HCT116 (cell line): Measurements from ENCODE around the gene KCTD1. TPM values are rescaled to one million over a fixed set of nuclear protein-coding genes. Genes with fewer than 3 reads are reported as not detected.

ENCODE experiments used
- ATAC-seq: fragments of 200-7000 bp; cut with Tn5 transposase; 2 replicates; pipeline ENCODE4 v1.9.1; 2020; ENCODE audit warnings: mild to moderate bottlenecking, moderate library complexity
- BruUV-seq: library from RNA; stranded (reverse); fragments of 400-500 nt; replicated peaks from 2 replicates; lab custom pipeline; 2021; lab: Mats Ljungman, UMichigan
- CTCF ChIA-PET: fragments of 300-600 bp; sonication (Branson Sonifier 250); formaldehyde crosslinking; loops from one replicate; lab custom pipeline; 2021; ENCODE audit warnings: antibody characterized with exemption; lab: Charles Lee
- POLR2A ChIA-PET: fragments of 300-600, 350-600 bp; sonication (Branson Sonifier 250); formaldehyde crosslinking; loops from one replicate; lab custom pipeline; 2021; ENCODE audit warnings: antibody characterized with exemption; lab: Charles Lee
- RAD21 ChIA-PET, 2 experiments: fragments of 300-600 bp; sonication (Branson Sonifier 250); formaldehyde crosslinking; loops; one replicate each; lab custom pipeline; 2023; ENCODE audit warnings: low total read pairs in 2 of 2; ENCODE audit not compliant: uncharacterized antibody in 2 of 2, unreplicated experiment in 2 of 2, low non-redundant PET in 1 of 2; lab: Charles Lee
- DNase-seq: peaks from one replicate; pipeline ENCODE4 v3.0.0-alpha.2; 2010; ENCODE audit warnings: low read depth, low spot score
- H2AFZ ChIP-seq: fragments of 200-600 bp; shearing (Covaris generic), sonication (generic); 2 replicates; pipeline ENCODE4 v1.6.1; 2017; ENCODE audit warnings: low read depth, mixed run types, mixed read lengths, antibody characterized with exemption, low read length; ENCODE audit not compliant: poor library complexity, severe bottlenecking
- H3K27ac ChIP-seq: 2 replicates; pipeline ENCODE4 v1.5.1; 2012; ENCODE audit warnings: low read depth, low read length
- H3K27me3 ChIP-seq: fragments of 200-600 bp; sonication (generic); 2 replicates; pipeline ENCODE4 v1.6.1; 2016; ENCODE audit warnings: mixed run types, low read length, mixed read lengths; ENCODE audit not compliant: insufficient read depth
- H3K36me3 ChIP-seq, 2 experiments: fragments of 200-500 bp in 1 of 2; fragments of 200-600 bp in 1 of 2; sonication (Bioruptor generic) in 1 of 2; sonication (generic) in 1 of 2; 2 replicates each; pipeline versions ENCODE4 v1.5.1 to v1.6.1; 2014 to 2016; ENCODE audit warnings: low read length in 2 of 2, inconsistent platforms in 1 of 2, mixed read lengths in 1 of 2, mixed run types in 1 of 2; ENCODE audit not compliant: insufficient read depth in 2 of 2, control insufficient read depth in 1 of 2
- H3K4me1 ChIP-seq, 2 experiments: fragments of 200-600 bp in 1 of 2; sonication (generic) in 1 of 2; 2 replicates each; pipeline versions ENCODE4 v1.5.1 to v1.6.1; 2012 to 2017; ENCODE audit warnings: low read length in 2 of 2, inconsistent platforms in 1 of 2, mild to moderate bottlenecking in 1 of 2, mixed read lengths in 1 of 2, mixed run types in 1 of 2, moderate library complexity in 1 of 2; ENCODE audit not compliant: insufficient read depth in 2 of 2, control insufficient read depth in 1 of 2
- H3K4me2 ChIP-seq: fragments of 200-600 bp; sonication (generic); 2 replicates; pipeline ENCODE4 v1.6.1; 2017; ENCODE audit warnings: mixed run types, low read length, mixed read lengths
- H3K4me3 ChIP-seq, 2 experiments: fragments of 200-600 bp in 1 of 2; sonication (generic) in 1 of 2; replicated peaks in 1 of 2; 2 replicates each; pipeline ENCODE4 v1.5.1; 2011 to 2016; ENCODE audit warnings: low read length in 2 of 2, control low read depth in 1 of 2, low read depth in 1 of 2, mild to moderate bottlenecking in 1 of 2, mixed read lengths in 1 of 2, mixed run types in 1 of 2
- H3K79me2 ChIP-seq: fragments of 200-600 bp; sonication (generic); 2 replicates; pipeline ENCODE4 v1.6.1; 2017; ENCODE audit warnings: mild to moderate bottlenecking, mixed run types, low read length, moderate library complexity, mixed read lengths; ENCODE audit not compliant: insufficient read depth
- H3K9ac ChIP-seq: fragments of 200-600 bp; sonication (generic); 2 replicates; pipeline ENCODE4 v1.6.1; 2016; ENCODE audit warnings: low read length, mixed read lengths
- H3K9me2 ChIP-seq: fragments of 200-600 bp; sonication (generic), shearing (Covaris generic); 2 replicates; pipeline ENCODE4 v1.6.1; 2017; ENCODE audit warnings: mixed run types, mild to moderate bottlenecking, moderate library complexity; ENCODE audit not compliant: insufficient read depth
- H3K9me3 ChIP-seq, 2 experiments: fragments of 200-500 bp in 1 of 2; fragments of 200-600 bp in 1 of 2; sonication (Bioruptor generic) in 1 of 2; sonication (generic) in 1 of 2; 2 replicates each; pipeline ENCODE4 v1.6.1; 2014 to 2017; ENCODE audit warnings: low read length in 2 of 2, mixed read lengths in 2 of 2, inconsistent platforms in 1 of 2, low read depth in 1 of 2, mild to moderate bottlenecking in 1 of 2, mixed run types in 1 of 2, moderate library complexity in 1 of 2; ENCODE audit not compliant: control insufficient read depth in 1 of 2, insufficient read depth in 1 of 2
- H4K20me1 ChIP-seq: fragments of 200-600 bp; sonication (generic), shearing (Covaris generic); 2 replicates; pipeline ENCODE4 v1.6.1; 2017; ENCODE audit warnings: mixed run types, mild to moderate bottlenecking, moderate library complexity; ENCODE audit not compliant: insufficient read depth
- CBX3 ChIP-seq: IDR thresholded peaks from 2 replicates; pipeline ENCODE4 v1.6.1; 2012; ENCODE audit warnings: low read depth
- CTCF ChIP-seq, 3 experiments: fragments of 200-600 bp in 1 of 3; sonication (generic) in 1 of 3; IDR thresholded peaks in 2 of 3; conservative IDR thresholded peaks in 1 of 3; 2 replicates each; pipeline ENCODE4 v1.5.1; 2012 to 2017; ENCODE audit warnings: low read depth in 2 of 3, low read length in 2 of 3, antibody characterized with exemption in 1 of 3, borderline replicate concordance in 1 of 3, control low read depth in 1 of 3, mild to moderate bottlenecking in 1 of 3, mixed read lengths in 1 of 3, mixed run types in 1 of 3, moderate library complexity in 1 of 3; ENCODE audit not compliant: insufficient read depth in 1 of 3
- EZH2phosphoT487 ChIP-seq: fragments of 200-600 bp; IDR thresholded peaks from 2 replicates; pipeline ENCODE4 v1.6.1; 2018; ENCODE audit warnings: antibody characterized with exemption, borderline replicate concordance
- JUND ChIP-seq: IDR thresholded peaks from 2 replicates; pipeline ENCODE4 v1.6.1; 2012
- SP1 ChIP-seq: IDR thresholded peaks from 2 replicates; pipeline ENCODE4 v1.6.1; 2012; ENCODE audit warnings: low read depth
- TCF7L2 ChIP-seq: IDR thresholded peaks from 2 replicates; pipeline ENCODE4 v1.7.0; 2011; ENCODE audit warnings: borderline replicate concordance, inconsistent platforms; ENCODE audit not compliant: insufficient read depth, insufficient read length; ENCODE audit errors: extremely low read depth
- ZBTB33 ChIP-seq: IDR thresholded peaks from 2 replicates; pipeline ENCODE4 v1.6.1; 2011; ENCODE audit warnings: mild to moderate bottlenecking, low read length, moderate library complexity; ENCODE audit not compliant: insufficient replicate concordance; ENCODE audit errors: extremely low read depth
- ZFX ChIP-seq: fragments of 450-650 bp; IDR thresholded peaks from 2 replicates; pipeline ENCODE4 v1.6.1; 2017
- ZNF274 ChIP-seq: fragments of 200-500 bp; sonication (Bioruptor generic); IDR thresholded peaks from 2 replicates; pipeline ENCODE4 v1.6.1; 2014; ENCODE audit warnings: mild to moderate bottlenecking, low read depth, low read length, inconsistent platforms
- intact Hi-C: fragments of 100-400 bp; cut with micrococcal nuclease; formaldehyde crosslinking; loops from 2 replicates; pipeline ENCODE4 v1.10.0; 2022
- total RNA-seq: library from RNA; stranded (reverse); gene quantifications from one replicate; pipeline ENCODE4 v1.2.1, GENCODE V29; 2021; ENCODE audit not compliant: unreplicated experiment

KCTD1 gene
- total RNA-seq, 1 experiment from 2014 or later = 16.8 TPM

GRCh38 chr18:26511339-26512071, 36.8 kb downstream of the KCTD1 start:
- DNase-seq (no peak), ATAC-seq (no peak)
- Histone ChIP-seq H3K27ac (no peak overlapping the region), H3K9me2 (no peaks in the 10 kb centered on the region), H3K9ac (no peak overlapping the region), H4K20me1 (no peaks in the 10 kb centered on the region), H3K9me3 (no peaks in the 10 kb centered on the region), H3K27me3 (no peaks in the 10 kb centered on the region), H3K4me1 (peaks cover 6 to 17% of the 10 kb centered on the region in 2 experiments; a peak in 2 of 4 replicates), H3K36me3 (no peaks in the 10 kb centered on the region), H3K79me2 (no peaks in the 10 kb centered on the region), H2AFZ (no peak overlapping the region), H3K4me2 (no peak overlapping the region), H3K4me3 (no peak overlapping the region)
- no TSS peak for BruUV-seq
- POLR2A ChIA-PET = no interaction called here
- RAD21 ChIA-PET = no interaction called here
- CTCF ChIA-PET = interaction anchor here (1.6 kb wide), 1 partner anchor 110 kb away, joined by 3 read pairs; no protein-coding TSS in a partner anchor
- TF ChIP-seq ZNF274 (no peak), CTCF (IDR thresholded peaks at IDR 0.05 in 2 of 3, conservative IDR thresholded peaks at IDR 0.05 in 1 of 3; ENCODE audit: borderline replicate concordance in 1 of 3, insufficient read depth in 1 of 3, low read depth in 2 of 3, low read length in 2 of 3) (no peak), CBX3 (no peak), ZBTB33 (no peak), TCF7L2 (no peak), SP1 (no peak), ZFX (no peak), JUND (no peak), EZH2phosphoT487 (no peak)
- intact Hi-C loops = no loop called here
